ENCODE results near the gene SLC25A44.
"Not testable (repeated sequence)": the region's sequence is repeated elsewhere in the genome, so short reads cannot be mapped to it uniquely, and the experiment has no call there.

Gene SLC25A44

DNA sequence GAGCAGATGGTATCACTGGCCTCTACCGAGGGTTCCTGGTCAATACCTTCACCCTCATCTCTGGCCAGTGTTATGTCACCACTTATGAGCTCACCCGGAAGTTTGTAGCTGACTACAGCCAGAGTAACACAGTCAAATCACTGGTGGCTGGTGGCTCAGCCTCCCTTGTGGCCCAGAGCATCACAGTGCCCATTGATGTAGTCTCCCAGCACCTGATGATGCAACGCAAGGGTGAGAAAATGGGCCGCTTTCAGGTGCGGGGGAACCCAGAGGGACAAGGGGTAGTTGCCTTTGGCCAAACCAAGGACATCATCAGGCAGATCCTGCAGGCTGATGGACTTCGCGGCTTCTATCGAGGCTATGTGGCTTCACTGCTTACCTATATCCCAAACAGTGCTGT is 6.1 kb downstream of the SLC25A44 start:
- no peak for DNase-seq

DNA sequence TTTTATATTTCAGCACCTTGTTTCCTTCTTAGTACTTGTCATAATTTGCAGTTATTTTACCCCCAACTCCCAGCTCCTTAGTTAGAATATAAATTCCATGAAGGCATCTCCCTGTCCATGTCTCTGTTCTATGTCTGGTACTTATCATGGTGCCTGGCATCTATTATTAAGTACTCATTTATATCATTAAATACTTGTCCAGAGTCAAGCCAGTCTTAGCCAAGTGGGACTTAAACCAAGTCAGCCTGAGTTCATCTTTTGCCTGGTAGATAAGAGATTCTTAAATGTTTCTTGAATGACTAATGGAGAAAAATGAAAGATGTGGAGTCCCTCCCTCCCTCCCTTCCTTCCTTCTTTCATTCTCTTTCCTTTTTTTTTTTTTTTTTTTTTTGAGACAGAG is 9.4 kb downstream of the SLC25A44 start:
- DNase-seq, result no peak

DNA sequence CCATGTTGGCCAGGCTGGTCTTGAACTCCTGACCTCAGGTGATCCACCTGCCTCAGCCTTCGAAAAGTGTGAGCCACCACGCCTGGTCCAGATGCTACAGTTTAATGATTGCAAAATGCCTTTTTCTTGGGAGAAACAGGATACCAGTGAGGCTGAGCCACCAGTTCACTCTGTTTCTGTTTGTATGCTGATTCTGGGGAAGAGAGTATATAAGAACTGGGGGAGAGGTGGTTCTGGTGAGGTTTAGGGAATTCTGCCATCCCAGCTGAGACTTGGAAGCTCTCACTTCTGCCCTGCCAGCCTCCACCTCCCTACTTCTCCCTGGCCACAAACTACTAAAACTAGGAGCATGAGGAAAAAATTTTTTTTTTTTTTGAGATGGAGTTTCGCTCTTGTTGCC is 10.8 kb downstream of the SLC25A44 start:
- DNase-seq, result no peak

DNA sequence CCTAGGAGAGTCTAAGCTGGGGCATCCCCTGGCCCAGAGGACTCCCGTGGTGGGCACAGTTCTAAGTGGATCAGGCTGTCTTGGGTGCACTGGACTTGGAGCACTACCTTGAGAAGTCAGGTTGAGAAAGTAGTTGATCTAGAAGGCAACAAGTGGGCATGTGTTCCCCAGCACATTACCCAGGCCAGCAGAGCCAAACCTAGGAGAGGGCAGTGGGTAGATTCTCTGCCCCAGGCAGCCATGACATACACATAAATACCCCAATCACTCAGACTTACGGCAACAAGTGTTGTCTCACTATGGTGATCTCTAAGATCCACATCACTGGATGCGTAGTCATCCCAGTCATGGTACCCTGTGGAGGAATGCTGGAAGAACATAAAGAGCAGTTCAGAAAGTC is 17.3 kb downstream of the SLC25A44 start:
- DNase-seq, result no peak

DNA sequence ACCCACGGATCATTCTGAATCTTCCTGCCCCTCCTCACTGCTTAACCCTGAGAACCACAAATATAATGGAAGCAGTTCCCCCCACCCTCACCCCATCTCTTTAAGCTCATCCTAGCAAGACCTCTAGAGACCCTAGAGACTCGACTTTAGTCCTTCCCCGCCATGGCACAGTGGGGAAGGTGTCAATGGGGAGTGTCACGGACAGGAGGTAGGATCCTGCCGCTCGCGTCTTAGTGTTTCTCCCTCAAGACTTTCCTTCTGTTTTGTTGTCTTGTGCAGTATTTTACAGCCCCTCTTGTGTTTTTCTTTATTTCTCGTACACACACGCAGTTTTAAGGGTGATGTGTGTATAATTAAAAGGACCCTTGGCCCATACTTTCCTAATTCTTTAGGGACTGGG is 18.2 kb downstream of the SLC25A44 start:
- DNase-seq, result no peak

DNA sequence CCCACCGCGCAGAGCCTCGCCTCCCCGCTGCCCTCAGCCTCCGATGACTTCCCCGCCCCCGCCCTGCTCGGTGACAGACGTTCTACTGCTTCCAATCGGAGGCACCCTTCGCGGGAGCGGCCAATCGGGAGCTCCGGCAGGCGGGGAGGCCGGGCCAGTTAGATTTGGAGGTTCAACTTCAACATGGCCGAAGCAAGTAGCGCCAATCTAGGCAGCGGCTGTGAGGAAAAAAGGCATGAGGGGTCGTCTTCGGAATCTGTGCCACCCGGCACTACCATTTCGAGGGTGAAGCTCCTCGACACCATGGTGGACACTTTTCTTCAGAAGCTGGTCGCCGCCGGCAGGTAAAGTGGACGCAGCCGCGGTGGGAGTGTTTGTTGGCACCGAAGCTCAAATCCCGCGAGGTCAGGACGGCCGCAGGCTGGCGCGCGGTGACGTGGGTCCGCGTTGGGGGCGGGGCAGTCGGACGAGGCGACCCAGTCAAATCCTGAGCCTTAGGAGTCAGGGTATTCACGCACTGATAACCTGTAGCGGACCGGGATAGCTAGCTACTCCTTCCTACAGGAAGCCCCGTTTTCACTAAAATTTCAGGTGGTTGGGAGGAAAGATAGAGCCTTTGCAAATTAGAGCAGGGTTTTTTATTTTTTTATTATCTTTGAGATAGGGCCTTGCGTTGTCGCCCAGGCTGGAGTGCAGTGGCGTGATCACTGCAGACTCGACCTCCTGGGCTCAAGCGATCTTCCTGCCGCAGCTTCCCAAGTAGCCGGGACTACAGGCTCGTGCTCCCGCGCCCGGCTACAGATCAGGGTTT is 19.1 kb downstream of the SLC25A44 start, which contains the start of gene PMF1:
Gene PMF1, plus strand, starts transcription at position 175 of the 811 bp plus-strand sequence. Its CDS starts 9 bp downstream, at position 184.
- peak; percentile 85 to 99 (median 96) for DNase-seq

DNA sequence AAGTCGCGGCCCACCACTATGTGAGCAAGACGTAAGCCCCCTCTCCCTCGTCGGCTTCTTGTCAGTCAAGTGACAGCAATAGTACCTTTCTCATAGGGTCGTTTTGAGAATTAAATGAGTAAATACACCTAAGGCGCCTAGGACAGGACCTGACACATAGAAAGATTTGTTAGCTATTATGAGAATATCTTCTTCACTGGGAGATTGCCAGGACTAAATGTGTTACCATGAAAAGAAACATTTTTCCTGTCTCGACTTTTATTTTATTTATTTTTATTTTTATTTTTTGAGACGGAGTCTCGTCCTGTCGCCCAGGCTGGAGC is 19.7 kb downstream of the SLC25A44 start:
- no peak for DNase-seq

DNA sequence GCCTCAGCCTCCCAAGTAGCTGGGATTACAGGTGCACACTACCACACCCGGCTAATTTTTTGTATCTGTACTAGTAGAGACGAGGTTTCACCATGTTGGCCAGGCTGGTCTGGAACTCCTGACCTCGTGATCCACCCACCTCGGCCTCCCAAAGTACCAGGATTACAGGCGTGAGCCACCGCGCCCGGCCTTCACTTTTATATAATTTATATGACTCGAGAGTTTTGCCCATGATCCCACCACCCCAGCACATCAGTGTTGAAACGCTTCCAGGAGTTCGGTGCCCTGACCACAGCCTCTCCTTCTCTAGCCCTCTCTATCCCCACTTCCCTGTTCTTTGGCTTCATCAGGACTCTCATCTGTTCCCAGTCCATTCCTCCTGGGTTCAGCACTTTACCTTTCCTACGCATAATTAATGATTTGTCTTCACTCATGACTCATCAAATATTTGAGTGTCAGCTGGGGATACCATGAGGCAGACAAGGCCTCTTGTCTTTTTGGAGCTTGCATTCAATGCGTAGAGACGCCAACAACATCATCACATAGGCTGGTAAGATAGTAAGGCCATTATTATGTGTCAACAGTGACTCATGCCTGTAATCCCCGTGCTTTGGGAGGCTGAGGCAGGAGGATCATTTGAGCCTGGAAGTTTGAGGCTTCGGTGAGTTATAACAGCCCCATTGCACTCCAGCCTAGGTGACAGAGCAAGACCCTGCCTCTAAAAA is 20.3 kb downstream of the SLC25A44 start:
- DNase-seq, result peak in 1 of 58 donors; percentile 23

DNA sequence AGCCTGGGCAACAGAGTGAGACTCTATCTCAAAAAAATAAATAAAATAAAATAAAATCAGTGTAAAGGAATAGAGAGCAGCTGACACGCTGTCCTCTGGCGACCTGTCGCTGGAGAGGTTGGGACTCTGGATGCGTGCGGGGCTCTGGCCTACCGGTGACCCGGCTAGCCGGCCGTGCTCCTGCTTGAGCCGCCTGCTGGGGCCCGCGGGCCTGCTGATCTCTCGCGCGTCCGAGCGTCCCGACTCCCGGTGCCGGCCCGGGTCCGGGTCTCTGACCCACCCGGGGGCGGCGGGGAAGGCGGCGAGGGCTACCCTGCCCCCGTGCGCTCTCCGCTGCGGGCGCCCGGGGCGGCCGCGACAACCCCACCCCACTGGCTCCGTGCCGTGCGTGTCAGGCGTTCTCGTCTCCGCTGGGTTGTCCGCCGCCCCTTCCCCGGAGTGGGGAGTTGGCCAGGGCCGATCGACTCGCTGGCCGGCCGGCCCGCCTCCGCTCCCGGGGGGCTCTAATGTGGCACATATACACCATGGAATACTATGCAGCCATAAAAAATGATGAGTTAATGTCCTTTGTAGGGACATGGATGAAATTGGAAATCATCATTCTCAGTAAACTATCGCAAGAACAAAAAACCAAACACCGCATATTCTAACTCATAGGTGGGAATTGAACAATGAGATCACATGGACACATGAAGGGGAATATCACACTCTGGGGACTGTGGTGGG is 22.6 kb downstream of the SLC25A44 start:
- not testable (repeated sequence) for DNase-seq

DNA sequence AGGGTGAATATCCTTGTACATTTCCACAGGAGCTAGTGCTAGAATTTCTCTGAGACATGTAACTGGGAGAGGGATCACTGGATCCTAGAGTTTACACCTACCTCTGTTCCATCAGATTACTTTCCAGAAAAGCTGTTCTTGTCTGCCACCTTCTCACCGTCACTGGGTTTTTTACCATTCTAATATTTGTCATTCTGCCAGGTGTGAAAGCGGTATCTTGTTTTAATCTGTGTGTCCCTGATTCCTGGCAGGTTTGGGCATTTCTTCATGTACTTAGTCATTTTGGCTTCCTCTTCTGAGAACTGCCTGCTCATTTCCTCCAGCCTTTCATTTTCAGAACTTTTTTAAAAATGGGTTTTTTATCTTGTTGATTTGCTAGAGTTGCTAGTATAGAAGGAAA is 24.0 kb downstream of the SLC25A44 start:
- DNase-seq, result no peak

DNA sequence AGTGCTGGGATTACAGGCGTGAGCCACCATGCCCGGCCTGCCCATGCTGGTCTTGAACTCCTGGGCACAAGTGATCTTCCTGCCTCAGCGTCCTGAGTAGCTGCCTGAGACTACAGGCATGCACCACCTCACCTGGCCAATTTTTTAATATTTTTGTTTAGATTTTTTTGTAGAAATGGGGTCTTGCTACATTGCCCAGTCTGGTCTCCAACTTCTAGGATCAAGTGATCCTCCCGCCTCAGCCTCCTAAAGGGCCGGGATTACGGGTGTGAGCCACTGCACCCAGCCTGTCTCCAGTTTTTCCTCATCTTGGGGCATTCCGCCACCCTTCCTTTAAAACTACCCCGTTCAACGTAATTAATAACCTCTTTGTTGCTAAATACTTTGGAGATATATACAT is 26.3 kb downstream of the SLC25A44 start:
- no peak for DNase-seq

DNA sequence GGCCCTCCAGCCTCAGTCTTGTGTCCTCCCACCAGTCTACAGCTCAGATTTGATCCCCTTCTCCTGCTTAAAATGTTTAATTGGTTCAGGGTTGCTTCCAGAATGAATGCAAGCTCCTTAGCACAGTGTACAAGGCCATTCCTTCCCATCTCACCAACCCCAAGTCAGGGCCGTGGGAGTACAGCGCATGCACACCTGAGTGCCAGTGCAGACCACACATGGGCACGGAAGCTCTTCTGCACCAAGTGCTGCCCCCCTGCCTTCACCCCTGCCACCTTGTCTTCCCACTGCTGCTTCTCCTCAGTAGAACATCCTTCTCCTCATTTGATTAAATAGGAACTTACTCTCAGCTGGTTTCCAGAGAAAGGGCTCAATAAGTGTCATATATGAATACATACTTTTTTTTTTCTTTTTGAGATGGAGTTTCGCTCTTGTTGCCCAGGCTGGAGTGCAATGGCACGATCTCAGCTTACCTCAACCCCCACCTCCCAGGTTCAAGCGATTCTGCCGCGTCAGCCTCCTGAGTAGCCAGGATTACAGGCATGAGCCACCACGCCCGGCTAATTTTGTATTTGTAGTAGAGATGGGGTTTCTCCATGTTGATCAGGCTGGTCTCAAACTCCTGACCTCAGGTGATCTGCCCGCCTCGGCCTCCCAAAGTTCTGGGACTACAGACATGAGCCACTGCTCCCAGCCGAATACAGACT is 28.2 kb downstream of the SLC25A44 start:
- no peak for DNase-seq

DNA sequence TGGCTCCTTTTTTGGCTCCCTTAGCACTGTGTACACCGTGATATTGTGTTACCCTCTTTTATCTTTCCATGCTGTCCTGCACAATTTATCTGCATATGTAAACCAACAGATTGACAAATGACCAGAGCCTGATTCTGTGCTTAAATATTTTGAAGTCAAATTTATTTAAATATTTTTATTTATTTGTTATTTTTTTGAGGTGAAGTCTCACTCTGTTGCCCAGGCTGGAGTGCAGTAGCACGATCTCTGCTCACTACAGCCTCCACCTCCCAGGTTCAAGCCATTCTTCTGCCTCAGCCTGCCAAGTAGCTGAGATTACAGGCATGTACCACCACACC is 31.7 kb downstream of the SLC25A44 start:
- no peak for DNase-seq

DNA sequence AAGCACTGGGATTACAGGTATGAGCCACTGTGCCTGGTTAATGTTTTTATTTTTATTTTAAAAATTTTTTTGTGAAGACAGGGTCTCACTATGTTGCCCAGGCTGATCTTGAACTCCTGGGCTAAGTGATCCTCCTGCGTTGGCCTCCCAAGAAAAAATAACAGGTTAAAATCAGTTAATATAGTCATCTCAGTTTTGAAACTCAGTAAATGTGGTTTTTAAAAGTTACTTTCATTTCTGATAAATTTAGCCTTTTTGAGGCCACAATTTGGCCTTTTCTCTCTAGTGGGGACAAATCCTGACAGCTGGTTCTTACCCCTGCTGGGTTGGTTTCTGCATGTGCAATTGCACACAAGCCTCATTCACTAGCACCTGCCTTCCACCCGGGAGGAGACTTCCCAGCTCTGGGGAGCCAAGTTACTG is 32.2 kb downstream of the SLC25A44 start:
- no peak for DNase-seq

DNA sequence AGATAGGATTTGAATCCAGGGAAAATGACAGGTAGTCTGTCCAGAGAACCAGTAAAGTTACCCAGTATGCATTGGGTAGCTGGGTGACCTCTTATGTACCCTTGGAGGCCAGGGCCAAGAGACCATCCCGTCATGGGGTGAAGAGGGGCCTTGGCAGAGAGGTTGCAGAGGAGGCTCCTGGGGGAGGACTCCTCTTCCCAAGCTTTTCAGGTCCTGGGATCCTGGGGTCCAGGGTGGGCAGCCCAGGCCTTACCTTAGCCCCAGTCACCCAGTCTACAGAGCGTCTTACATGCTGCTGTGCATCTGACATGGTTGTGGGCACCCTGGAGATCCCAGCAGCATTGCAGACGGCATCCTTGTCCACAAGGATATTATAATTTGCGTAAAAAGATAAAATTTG is 32.9 kb downstream of the SLC25A44 start:
- no peak for DNase-seq

DNA sequence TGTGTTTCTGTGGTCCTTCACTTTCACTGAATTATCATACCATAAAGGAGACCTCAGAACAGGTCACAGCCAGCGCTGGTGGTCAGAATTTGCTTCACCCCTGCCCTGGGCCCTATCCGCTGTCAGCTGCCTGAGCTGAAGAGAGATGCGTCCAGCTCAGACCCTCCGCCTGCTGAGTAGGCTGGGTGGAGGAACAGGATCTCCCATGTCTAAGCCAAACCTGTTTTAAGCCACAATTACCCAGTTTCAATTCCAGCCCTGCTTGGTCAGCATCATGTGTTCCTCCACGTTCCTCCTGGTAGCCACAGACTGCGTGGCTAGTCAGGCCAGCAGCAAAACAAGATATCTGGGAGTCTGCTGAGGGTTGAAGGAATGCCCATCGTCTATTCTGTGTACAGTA is 34.6 kb downstream of the SLC25A44 start:
- DNase-seq, result peak in 1 of 58 donors; percentile 20

DNA sequence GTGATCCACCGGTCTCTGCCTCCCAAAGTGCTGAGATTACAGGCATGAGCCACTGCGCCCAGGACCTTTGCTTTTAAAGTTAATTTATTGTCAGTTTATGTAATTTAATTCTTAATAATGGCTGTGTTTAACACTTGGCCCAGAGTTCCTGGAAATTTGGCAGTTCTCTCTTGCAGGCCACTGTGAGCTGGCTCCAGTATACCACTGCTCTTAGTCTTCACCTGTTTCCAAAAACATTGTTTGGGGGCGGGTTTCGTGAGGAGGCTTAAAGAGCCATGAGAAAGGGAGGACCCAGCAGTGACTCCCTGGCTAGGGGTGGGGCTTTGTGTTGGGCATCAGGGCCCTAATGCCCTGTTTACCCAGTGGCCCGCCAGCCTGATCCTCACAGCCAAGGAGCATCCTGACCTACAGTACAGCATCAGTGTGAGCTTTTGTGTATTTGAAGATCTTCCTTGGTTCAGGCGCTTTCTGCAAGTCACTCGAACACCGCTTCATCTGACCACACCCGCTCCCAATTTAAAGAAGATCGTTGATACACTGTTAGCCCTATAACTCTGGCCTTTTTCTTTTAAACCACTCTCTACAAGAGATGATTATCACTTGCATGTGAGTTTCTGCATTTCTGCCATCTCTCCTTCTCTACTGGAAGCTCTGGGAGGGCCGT is 36.0 kb downstream of the SLC25A44 start:
- no peak for DNase-seq

DNA sequence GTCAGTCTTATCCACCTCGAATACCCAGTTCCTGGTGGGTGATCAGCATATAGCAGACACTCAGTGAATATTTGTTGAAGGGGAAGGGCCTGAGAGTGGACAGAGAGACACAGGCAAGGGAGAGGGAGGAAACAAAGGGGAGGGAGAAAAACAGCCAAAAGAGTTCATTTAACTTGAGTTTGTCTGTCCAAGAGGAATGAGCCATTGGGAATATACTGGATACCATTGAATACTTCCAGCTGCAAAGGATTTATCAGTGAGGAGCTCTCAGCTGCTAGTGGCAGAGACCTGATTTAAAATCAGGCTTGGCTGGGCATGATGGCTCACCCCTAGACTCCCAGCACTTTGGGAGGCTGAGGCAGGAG is 36.6 kb downstream of the SLC25A44 start:
- DNase-seq, result no peak

DNA sequence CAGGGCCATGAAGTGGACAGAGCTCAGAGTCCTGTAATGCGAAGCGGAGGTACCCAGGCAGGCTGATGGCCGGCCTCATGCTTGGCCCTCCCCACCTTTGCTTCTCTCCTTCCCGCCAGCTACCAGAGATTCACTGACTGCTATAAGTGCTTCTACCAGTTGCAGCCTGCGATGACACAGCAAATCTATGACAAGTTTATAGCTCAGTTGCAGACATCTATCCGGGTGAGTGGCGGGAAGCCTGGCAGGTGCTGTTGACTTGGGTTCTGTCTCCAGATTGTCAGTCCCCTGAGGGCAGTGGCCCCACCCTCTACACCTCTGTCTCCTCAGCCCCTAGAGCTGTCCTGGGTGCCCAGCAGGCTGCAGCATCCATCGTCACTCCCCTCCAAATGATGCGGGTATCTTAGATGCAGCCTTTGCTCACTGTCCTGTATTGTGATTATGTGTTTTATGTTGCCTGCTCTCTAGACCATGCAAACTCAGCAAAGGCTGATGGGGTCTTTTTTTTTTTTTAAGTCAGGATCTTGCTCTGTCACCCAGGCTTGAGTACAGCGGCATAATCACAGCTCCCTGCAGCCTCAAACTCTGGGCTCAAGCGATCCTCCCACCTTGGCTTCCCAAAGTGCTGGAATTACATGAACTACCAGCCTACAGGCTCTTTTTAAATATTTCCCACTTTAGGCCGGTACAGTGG is 38.4 kb downstream of the SLC25A44 start:
- no peak for DNase-seq

DNA sequence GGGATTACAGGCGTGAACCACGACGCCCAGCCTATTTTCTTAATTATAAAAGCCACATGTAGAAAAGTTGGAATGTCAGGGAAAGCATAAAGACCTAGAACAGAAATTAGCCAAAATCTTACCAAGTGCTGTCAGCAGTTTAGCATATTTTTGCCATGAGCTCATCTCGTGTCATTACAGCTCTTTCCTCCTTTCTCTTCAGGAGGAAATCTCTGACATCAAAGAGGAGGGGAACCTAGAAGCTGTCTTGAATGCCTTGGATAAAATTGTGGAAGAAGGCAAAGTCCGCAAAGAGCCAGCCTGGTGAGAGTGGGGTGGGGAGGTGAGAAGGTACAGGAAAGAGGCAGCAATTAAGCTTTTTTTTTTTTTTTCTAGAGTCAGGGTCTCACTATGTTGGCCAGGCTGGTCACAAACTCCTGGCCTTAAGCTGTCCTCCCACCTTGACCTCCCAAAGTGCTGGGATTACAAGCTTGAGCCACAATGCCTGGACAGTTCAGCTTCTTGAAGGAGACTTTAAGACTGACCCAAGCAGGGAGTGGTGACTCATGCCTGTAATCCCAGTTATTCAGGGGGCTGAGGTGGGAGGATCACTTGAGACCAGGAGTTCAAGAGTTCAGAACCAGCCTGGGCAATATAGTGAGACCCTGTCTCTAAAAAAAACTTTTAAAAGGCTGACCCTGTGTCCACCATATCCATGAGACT is 39.7 kb downstream of the SLC25A44 start:
- DNase-seq, result no peak
